Measurements from ENCODE around the gene CFAP74.
"Not testable (repeated sequence)": the region's sequence is repeated elsewhere in the genome, so short reads cannot be mapped to it uniquely, and the experiment has no call there.

CFAP74 gene

GRCh38 chr1:1984560-1985070 lies 19.0 kb downstream of the CFAP74 start:
- no peak for DNase-seq

GRCh38 chr1:1982379-1983232 lies 21.0 kb downstream of the CFAP74 start:
- no peak for DNase-seq

GRCh38 chr1:1981631-1982327 lies 21.8 kb downstream of the CFAP74 start:
- DNase-seq = not testable (repeated sequence)

- DNase-seq = no peak
Measured at GRCh38 chr1:1981142-1981500, 22.5 kb downstream of the CFAP74 start.

GRCh38 chr1:1980467-1981141 lies 23.0 kb downstream of the CFAP74 start:
- no peak for DNase-seq

- no peak for DNase-seq
Measured at GRCh38 chr1:1979482-1980165, 24.0 kb downstream of the CFAP74 start.

GRCh38 chr1:1978690-1979481 lies 24.7 kb downstream of the CFAP74 start:
- DNase-seq = not testable (repeated sequence)

- no peak for DNase-seq
Measured at GRCh38 chr1:1978108-1978507, 25.5 kb downstream of the CFAP74 start.

- DNase-seq = no peak
Measured at GRCh38 chr1:1976031-1976430, 27.6 kb downstream of the CFAP74 start.

GRCh38 chr1:1975535-1975934 lies 28.1 kb downstream of the CFAP74 start:
- DNase-seq = no peak

- DNase-seq = no peak
Measured at GRCh38 chr1:1974834-1975233, 28.8 kb downstream of the CFAP74 start.

- DNase-seq = peak in 1 of 3 experiments; percentile 38
Measured at GRCh38 chr1:1973716-1974642, 29.6 kb downstream of the CFAP74 start.

GRCh38 chr1:1972976-1973715 lies 30.4 kb downstream of the CFAP74 start:
- DNase-seq = no peak

GRCh38 chr1:1971688-1972087 lies 31.9 kb downstream of the CFAP74 start:
- no peak for DNase-seq

- DNase-seq = no peak
Measured at GRCh38 chr1:1971017-1971416, 32.6 kb downstream of the CFAP74 start.

GRCh38 chr1:1969953-1970716 lies 33.5 kb downstream of the CFAP74 start:
- DNase-seq = no peak

- no peak for DNase-seq
Measured at GRCh38 chr1:1969505-1969900, 34.1 kb downstream of the CFAP74 start.

GRCh38 chr1:1968767-1969504 lies 34.6 kb downstream of the CFAP74 start:
- peak in 1 of 3 experiments; percentile 17 for DNase-seq

GRCh38 chr1:1967879-1968278 lies 35.7 kb downstream of the CFAP74 start:
- DNase-seq = no peak

All from NCI-H1417 (cell line).